ENCODE results near the gene SEMA3C. TPM values are rescaled to one million over a fixed set of nuclear protein-coding genes. Genes with fewer than 3 reads are reported as not detected.

Gene SEMA3C
- total and polyA plus RNA-seq, 2 donors (not counting 1 experiment from before 2014, with no cell fraction given): 0.06 TPM; not detected in 1

- H3K4me1 ChIP-seq (ENCODE audit: control insufficient read depth in 2 of 2, insufficient read depth in 2 of 2, low read length in 2 of 2): no peaks in the 10 kb centered on the region
- H3K36me3 ChIP-seq (replicated peaks in 1 of 2; ENCODE audit: control extremely low read depth in 1 of 2, control insufficient read depth in 1 of 2, extremely low read depth in 1 of 2, insufficient read depth in 2 of 2, low read length in 1 of 2): no peaks in the 10 kb centered on the region
- no peak overlapping the region for H3K4me2 ChIP-seq (replicated peaks; ENCODE audit: low read depth, low read length, poor library complexity, severe bottlenecking)
- no peaks in the 10 kb centered on the region for H3K27me3 Mint-ChIP-seq
- intact Hi-C loops (cut with micrococcal nuclease): loop anchor here (5.0 kb wide), 1 partner anchor 1873 kb away; no protein-coding TSS in a partner anchor
- TF ChIP-seq EZH2 (IDR thresholded peaks at IDR 0.05; ENCODE audit: borderline replicate concordance, insufficient read depth, low read depth, low read length, poor library complexity, severe bottlenecking) (no peak), CTCF (IDR thresholded peaks at IDR 0.05) (no peak)
- DNase-seq: no peak
- CTCF ChIA-PET: no interaction called here
- no peaks in the 10 kb centered on the region for H3K27me3 ChIP-seq (replicated peaks in 1 of 4; ENCODE audit: control extremely low read depth in 1 of 4, control insufficient read depth in 3 of 4, insufficient read depth in 4 of 4, low read length in 3 of 4)
- H3K4me1 Mint-ChIP-seq: peaks cover 5% of the 10 kb centered on the region
- no peak overlapping the region for H3K9ac ChIP-seq (ENCODE audit: low read length)
- POLR2A ChIA-PET: no interaction called here
- no peak overlapping the region for H2AFZ ChIP-seq (ENCODE audit: insufficient read depth, low read depth, low read length, poor library complexity, severe bottlenecking)
- H3K9me3 ChIP-seq (ENCODE audit: control extremely low read depth in 1 of 3, control insufficient read depth in 2 of 3, insufficient read depth in 1 of 3, low read length in 2 of 3): no peaks in the 10 kb centered on the region
- no peaks in the 10 kb centered on the region for H4K20me1 ChIP-seq (ENCODE audit: control insufficient read depth, insufficient read depth, low read length, poor library complexity, severe bottlenecking)
- no peaks in the 10 kb centered on the region for H3K9me3 Mint-ChIP-seq (ENCODE audit: insufficient read depth)
- no peak overlapping the region for H3K4me3 ChIP-seq (ENCODE audit: control extremely low read depth in 1 of 5, extremely low read depth in 1 of 5, insufficient read depth in 1 of 5, low read depth in 2 of 5, low read length in 4 of 5)
- no peak for ATAC-seq (ENCODE audit: low read depth)
- no peak overlapping the region for H3K27ac ChIP-seq (ENCODE audit: low read length in 2 of 2)
- H3K79me2 ChIP-seq (ENCODE audit: control insufficient read depth, insufficient read depth, low read length): no peaks in the 10 kb centered on the region
- no peak overlapping the region for H3K4me3 Mint-ChIP-seq
- 100% methylated on average over 2 of the region's 4 CpGs for WGBS (ENCODE audit: insufficient coverage)
- H3K27ac Mint-ChIP-seq: no peak overlapping the region
Measured at GRCh38 chr7:80699721-80700256, 219.1 kb downstream of the SEMA3C start.

GRCh38 chr7:80699045-80699638 lies 219.7 kb downstream of the SEMA3C start:
- intact Hi-C loops (cut with micrococcal nuclease): loop anchor here (5.0 kb wide), 1 partner anchor 1873 kb away; no protein-coding TSS in a partner anchor
- no peak overlapping the region for H3K4me3 Mint-ChIP-seq
- WGBS (ENCODE audit: insufficient coverage): 0% methylated on average over 2 of the region's 5 CpGs
- no peak overlapping the region for H3K27ac ChIP-seq (ENCODE audit: low read length in 2 of 2)
- no peaks in the 10 kb centered on the region for H3K36me3 ChIP-seq (replicated peaks in 1 of 2; ENCODE audit: control extremely low read depth in 1 of 2, control insufficient read depth in 1 of 2, extremely low read depth in 1 of 2, insufficient read depth in 2 of 2, low read length in 1 of 2)
- H3K4me3 ChIP-seq (ENCODE audit: control extremely low read depth in 1 of 5, extremely low read depth in 1 of 5, insufficient read depth in 1 of 5, low read depth in 2 of 5, low read length in 4 of 5): no peak overlapping the region
- H3K9me3 Mint-ChIP-seq (ENCODE audit: insufficient read depth): no peaks in the 10 kb centered on the region
- no peak overlapping the region for H3K27ac Mint-ChIP-seq
- H3K4me1 Mint-ChIP-seq: peaks cover 5% of the 10 kb centered on the region
- no peak overlapping the region for H3K4me2 ChIP-seq (replicated peaks; ENCODE audit: low read depth, low read length, poor library complexity, severe bottlenecking)
- no peaks in the 10 kb centered on the region for H3K4me1 ChIP-seq (ENCODE audit: control insufficient read depth in 2 of 2, insufficient read depth in 2 of 2, low read length in 2 of 2)
- no peaks in the 10 kb centered on the region for H3K9me3 ChIP-seq (ENCODE audit: control extremely low read depth in 1 of 3, control insufficient read depth in 2 of 3, insufficient read depth in 1 of 3, low read length in 2 of 3)
- DNase-seq: peak; percentile 18
- H3K9ac ChIP-seq (ENCODE audit: low read length): no peak overlapping the region
- no peaks in the 10 kb centered on the region for H3K79me2 ChIP-seq (ENCODE audit: control insufficient read depth, insufficient read depth, low read length)
- H3K27me3 ChIP-seq (replicated peaks in 1 of 4; ENCODE audit: control extremely low read depth in 1 of 4, control insufficient read depth in 3 of 4, insufficient read depth in 4 of 4, low read length in 3 of 4): no peaks in the 10 kb centered on the region
- ChIA-PET CTCF (no interaction called here), POLR2A (no interaction called here)
- no peaks in the 10 kb centered on the region for H3K27me3 Mint-ChIP-seq
- no peak overlapping the region for H2AFZ ChIP-seq (ENCODE audit: insufficient read depth, low read depth, low read length, poor library complexity, severe bottlenecking)
- TF ChIP-seq CTCF (IDR thresholded peaks at IDR 0.05) (peak; percentile 78), EZH2 (IDR thresholded peaks at IDR 0.05; ENCODE audit: borderline replicate concordance, insufficient read depth, low read depth, low read length, poor library complexity, severe bottlenecking) (no peak)
- no peak for ATAC-seq (ENCODE audit: low read depth)
- H4K20me1 ChIP-seq (ENCODE audit: control insufficient read depth, insufficient read depth, low read length, poor library complexity, severe bottlenecking): no peaks in the 10 kb centered on the region

Measured in B cell (primary cell).